HG02763 (cell line): ENCODE results near the gene EPG5.
"Not testable (repeated sequence)": the region's sequence is repeated elsewhere in the genome, so short reads cannot be mapped to it uniquely, and the experiment has no call there.

ENCODE experiments used
- ATAC-seq: cut with Tn5 transposase; IDR thresholded peaks from one replicate; pipeline ENCODE4 v1.9.1; 2021; ENCODE audit warnings: mild to moderate bottlenecking, moderate library complexity; ENCODE audit not compliant: unreplicated experiment

Gene EPG5

GRCh38 chr18:45976974-45977373, 9.8 kb upstream of the EPG5 start:
- no peak for ATAC-seq

DNA sequence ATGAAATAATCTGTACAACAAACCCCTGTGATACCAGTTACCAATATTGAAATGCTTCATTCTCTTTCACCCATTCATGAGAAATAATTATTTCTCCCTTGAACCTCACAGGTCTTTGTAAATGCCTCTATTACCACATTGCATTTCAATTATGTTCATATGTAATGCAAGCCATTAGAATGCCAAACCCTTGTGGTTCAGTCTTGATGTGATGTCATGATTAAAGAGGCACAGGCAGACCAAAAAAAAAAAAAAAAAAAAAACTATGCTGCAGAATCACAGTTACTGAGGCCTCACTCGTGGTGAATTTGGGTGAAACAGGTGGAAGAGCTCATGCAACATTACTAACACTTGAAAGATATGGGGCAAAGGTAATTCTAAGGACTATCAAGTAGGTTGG, 9.4 kb upstream of the EPG5 start:
- ATAC-seq = no peak

DNA sequence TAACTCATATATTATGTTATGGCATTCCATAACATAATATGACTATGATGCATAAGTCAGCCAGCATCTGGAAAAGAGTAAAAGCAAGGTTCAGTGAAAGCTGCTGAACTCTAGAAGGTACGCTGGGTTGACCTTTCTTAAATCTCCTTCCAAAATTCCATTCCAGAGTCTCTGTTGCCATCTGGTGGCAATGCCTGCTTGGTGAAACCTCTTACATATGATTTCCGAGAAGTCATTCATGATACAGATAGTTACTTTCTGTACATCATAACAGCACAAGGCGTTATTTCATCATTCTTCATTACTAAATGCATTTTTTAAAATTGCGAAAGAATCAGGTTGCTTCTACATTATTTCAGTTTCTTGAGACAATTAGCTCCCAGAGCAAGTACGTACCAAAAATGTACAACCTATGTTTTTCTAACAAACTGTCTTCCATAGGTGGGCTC, 7.0 kb upstream of the EPG5 start:
- ATAC-seq = no peak

GRCh38 chr18:45964913-45965312, 2.2 kb downstream of the EPG5 start:
- not testable (repeated sequence) for ATAC-seq

- no peak for ATAC-seq
These were observed 4.3 kb downstream of the EPG5 start for GRCh38 chr18:45962866-45963265.

DNA sequence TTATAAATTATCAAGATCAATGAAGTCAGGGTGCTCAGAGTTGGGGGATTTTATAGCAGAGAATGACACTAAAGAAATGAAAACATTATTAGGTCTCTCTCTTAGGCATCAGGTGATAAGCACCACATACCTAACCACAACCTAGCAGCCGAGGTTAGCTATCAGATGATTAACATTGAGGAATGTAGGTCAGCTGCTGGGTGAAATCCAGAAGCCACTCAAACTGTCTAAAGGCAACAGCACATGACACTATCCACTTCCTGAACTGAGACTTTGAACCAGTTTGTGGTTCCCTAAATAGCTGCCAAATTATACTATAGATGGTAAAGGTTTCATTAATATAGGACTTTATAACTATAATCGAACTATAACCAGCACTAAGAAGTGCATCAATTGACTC, 4.7 kb downstream of the EPG5 start:
- no peak for ATAC-seq

DNA sequence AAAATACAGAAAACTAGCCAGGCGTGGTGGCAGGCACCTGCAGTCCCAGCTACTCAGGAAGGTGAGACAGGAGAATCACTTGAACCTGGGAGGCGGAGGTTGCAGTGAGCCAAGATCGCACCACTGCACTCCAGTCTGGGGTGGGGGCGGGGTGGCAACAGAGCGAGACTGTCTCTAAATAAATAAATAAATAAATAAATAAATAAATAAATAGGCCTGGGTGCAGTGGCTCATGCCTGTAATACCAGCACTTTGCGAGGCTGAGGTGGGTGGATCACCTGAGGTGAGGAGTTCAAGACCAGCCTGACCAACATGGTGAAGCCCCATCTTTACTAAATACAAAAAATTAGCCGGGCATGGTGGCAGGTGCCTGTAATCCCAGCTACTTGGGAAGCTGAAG, 7.6 kb downstream of the EPG5 start:
- not testable (repeated sequence) for ATAC-seq

DNA sequence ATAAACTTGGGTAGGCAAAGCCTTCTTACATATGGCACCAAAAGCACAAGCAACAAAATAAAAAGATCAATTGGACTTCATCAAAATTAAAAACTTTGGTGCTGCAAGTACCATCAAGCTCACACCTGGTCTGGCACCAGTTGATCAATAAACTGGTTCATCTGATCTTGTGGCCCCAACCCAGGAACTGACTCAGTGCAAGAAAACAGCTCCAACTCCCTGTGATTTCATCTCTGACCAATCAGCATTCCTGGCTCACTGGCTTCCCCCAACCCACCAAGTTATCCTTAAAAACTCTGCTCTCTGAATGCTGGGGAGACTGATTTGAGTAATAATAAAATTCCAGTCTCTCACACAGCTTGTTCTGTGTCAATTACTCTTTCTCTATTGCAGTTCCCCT, 8.4 kb downstream of the EPG5 start:
- ATAC-seq = no peak

DNA sequence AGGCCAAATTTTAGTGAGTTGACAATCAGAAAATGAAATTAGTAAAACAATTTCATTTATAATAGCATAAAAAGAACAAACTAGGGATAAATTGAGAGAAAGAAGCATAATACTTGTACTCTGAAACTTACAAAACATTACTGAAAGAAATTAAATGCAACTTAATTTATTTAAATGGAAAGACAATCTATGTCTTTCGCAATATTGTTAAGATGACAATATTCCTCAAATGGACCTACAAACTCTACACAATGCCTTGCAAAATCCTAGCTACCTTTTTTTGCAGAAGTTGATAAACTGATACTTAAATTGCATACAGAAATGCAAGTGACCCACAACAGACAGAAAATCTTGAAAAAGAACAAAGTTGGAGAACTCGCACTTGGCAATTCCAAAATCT, 9.1 kb downstream of the EPG5 start:
- no peak for ATAC-seq

DNA sequence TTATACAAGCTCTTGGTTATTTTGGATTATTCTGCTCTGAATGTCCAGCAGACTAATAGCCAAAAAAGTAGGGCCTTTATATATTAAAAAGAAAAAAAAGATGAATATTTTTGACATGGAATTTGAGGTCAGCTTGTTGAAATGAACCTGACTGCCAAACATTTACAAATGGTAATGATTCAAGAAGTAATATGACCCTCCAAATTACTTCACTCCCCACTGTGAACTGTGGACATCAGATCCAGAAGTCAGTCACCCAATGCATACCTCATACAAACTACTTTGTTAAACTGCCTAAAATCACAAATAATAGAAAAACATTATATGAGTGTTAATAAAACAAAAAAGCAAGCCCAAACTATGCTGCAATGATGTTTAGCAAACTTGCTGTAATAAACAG, 10.0 kb downstream of the EPG5 start:
- ATAC-seq = no peak

GRCh38 chr18:45954070-45954934, 12.8 kb downstream of the EPG5 start:
- ATAC-seq = no peak

- no peak for ATAC-seq
These were observed 16.0 kb downstream of the EPG5 start for GRCh38 chr18:45951016-45951714.

GRCh38 chr18:45945669-45946068, 21.5 kb downstream of the EPG5 start:
- ATAC-seq = no peak

DNA sequence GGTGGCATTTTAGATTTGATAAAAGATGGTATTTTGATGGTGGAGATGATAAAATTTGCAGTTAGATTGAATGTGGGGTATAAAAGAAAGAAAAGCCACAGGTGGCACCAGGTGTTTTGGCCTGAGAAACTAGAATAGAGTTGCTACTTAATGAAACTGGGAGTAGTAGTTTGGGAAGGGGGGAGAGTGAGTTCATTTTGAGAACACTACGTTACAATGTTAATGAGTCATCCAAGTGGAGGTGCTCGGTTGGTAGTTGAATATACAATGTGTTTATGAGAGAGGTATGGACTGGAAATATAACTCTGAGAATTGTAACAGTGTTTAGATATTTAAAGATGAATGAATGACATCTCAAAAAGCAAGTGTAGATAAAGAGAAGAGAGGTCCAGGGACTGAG, 26.4 kb downstream of the EPG5 start:
- ATAC-seq = no peak

DNA sequence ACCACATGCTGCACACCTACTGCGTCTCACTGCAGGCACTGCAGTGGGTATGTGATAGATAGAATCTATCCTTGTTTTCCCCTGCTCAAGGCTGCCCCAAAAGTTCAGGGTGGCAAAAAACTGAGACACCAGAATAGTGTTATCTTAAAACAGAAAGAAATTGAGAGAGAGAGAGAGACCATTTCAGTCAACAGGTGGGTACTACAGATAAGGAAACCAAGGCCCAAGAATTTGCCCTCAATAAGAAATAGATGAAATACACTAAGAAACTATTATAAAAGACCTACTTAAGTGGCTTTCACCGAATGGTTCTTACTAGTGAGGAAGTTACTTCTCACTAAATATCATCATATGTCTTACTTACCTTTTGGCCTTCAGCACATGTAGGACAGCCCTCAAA, 27.9 kb downstream of the EPG5 start:
- ATAC-seq = no peak

DNA sequence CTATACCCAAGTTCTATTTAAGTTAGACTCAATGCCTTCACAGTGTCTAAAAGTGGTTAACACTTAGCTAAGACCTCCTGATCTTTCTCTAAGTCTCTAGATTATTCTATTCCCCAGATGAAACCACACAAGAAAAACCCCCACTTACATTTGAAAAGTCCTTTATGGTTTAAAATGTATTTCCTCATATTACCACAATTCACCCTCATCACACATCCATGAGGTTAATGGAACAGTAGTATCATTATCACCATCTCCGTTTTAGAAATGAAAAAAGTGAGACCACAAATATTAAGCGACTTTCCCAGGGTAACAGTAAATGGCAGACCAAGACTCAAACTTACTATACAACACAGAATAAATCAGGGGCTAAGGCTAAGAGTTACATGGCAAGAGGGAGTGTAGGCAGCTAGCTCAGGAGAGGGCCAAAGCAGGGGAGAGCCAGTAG, 28.6 kb downstream of the EPG5 start:
- no peak for ATAC-seq

- ATAC-seq = no peak
These were observed 31.4 kb downstream of the EPG5 start for GRCh38 chr18:45935591-45936335.

DNA sequence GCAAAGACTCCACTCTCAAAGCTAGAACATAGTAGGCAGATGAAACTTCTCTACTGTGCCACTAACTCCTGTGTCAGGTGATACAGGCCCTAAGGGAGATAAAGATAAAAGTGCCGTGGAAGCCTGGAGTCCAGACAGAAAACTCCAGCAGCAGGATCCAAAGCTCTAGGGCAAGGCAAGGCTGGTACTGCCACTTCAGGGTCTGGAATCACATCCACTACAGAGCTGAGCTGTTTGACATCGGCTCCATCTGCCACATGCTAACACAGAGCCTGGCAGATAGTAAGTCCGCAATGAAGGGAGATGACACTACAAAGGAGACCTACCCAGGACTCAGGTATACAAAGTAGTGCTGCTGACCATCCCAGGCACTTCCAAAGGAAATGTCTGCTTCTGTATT, 34.4 kb downstream of the EPG5 start:
- no peak for ATAC-seq

DNA sequence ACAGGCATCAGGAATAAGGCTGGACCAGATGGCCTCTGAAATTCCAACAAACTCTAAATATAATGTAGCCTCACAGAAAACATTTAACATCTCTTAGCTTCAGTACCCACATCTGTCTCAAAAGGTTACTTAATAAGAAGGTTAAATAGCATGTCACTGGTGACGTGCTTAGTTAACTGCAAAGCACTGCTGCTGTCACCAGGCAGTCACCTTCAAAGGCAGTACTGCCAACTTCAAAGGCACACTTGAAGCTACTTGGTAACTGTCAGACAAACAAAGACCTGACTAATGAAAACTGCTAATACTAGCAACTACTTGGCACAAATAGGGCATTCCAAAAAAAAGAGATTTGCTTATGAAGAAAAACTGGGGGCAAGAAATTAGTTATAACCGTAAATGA, 36.2 kb downstream of the EPG5 start:
- no peak for ATAC-seq

GRCh38 chr18:45926691-45927090, 40.4 kb downstream of the EPG5 start:
- no peak for ATAC-seq

DNA sequence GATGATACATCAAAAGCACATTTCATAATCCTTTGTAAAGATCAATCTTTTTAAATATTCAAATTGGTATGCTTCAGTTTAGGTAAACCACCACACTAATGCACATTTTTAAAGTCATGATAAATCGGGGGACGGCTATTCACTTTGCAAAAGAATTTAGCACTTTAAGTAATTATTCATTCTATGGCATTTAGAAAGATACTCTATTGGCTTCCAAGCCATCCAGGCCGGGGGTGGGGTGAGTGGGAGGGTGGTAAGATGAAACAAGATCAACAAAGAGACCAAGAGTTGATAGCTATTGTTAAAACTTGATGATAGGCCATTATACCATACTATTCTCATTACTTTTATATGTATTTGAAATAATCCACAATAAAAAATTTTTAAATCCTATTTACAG, 41.0 kb downstream of the EPG5 start:
- no peak for ATAC-seq

DNA sequence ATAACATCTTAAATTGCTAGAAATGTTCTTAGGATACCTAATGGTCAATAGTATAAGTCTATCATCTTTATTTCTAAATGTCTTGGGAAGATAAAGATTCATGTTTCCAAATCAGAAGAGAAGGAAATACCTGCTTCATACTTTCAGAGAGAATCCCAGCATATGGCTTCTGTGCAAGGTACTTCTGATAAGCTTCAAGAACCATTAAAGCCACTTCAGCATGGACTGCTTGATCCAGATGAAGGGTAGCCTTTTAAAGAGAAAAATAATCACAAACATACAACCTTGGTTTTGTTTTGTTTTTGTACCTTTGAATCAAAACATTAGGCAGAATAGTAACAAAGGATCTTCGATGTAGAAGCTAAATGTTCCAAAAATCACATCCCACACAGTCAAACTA, 44.0 kb downstream of the EPG5 start:
- no peak for ATAC-seq
